ENCODE results near the gene HOXA4.

- TF ChIP-seq CTCF (conservative IDR thresholded peaks at IDR 0.05), result no peak
- no peak for TF ChIP-seq ZFX (IDR thresholded peaks at IDR 0.05)
These were observed 17.6 kb upstream of the HOXA4 start for GRCh38 chr7:27148031-27148755.
